Measurements from ENCODE around the gene CAPN15.

Gene CAPN15

DNA sequence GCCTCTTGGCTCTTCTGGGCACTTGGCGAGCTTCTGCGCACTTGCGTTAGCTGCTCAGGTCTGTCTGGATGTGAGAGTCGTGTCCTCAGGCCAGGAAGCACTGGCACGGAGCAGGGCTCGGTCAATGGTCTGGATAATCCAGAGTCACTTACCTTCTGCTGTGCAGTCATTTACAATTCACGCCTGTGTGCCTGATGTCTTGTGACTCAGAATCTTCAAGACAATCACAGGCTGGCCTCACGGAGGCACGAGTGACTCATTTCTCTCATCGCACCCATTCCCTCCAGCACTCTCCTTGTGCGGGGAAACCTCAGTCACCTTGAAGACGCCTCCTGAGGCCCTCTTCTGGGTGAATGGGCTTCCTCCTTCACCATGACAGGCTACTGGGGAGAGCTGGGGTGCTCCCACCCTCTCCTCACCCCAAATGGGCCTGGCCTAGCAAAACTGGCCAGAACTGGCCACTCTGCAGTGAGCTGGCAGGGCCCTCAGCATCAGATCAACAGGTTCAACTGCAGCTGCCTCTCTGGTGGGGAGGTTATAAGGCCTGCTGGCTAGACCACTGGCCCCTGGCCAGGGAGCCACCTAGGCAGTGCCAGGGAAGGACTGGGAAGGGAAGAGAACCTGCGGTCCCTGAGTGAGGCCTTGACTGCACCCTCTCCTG lies 1.9 kb upstream of the CAPN15 start:
- DNase-seq (ENCODE audit: low spot score): peak; percentile 77

DNA sequence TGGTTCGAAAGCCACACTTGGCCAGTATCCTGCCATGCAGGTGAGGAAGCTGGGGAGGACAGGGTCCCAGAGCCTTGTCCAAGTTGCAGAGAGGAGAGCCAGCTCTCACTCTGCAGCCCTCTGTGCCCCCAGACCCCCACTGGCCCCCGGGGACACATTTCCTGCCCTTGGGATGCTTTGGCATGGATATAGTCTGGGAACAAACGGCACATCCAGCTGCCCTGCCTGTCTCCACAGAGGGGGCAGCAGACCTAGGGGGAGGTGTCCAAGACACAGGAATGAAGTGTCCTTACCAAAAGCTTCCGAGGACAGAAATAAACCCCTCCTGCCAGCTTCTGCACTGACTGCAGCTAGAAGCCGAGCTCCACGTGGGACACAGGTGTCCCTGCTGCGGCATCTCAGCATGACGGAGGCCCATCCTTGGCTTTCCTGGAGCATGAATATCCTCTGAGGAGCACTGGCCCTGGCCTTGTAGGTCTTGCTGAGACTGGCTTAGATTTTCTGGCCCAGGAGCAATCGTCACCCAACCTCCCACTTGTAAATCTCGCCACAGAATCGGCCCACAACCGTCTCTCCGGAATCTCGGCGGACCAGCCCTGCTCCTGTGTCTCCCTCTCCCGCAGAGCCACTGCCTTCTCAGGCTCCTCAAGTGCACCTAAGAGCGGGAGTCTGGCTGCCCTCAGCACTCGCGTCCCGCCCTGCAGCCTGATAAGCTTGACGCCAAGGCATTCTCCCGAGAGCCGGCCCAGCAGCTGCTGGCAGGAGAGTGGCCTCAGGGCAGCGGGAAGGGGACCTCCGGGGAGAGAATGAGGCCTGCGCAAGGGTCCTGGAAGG lies 1.1 kb upstream of the CAPN15 start:
- no peak for DNase-seq (ENCODE audit: low spot score)

GRCh38 chr16:528111-529011 lies 849 bp downstream of the CAPN15 start:
- DNase-seq (ENCODE audit: low spot score): peak; percentile 39

- peak; percentile 36 for DNase-seq (ENCODE audit: low spot score)
Observed at GRCh38 chr16:529012-529575, 1.6 kb downstream of the CAPN15 start.

DNA sequence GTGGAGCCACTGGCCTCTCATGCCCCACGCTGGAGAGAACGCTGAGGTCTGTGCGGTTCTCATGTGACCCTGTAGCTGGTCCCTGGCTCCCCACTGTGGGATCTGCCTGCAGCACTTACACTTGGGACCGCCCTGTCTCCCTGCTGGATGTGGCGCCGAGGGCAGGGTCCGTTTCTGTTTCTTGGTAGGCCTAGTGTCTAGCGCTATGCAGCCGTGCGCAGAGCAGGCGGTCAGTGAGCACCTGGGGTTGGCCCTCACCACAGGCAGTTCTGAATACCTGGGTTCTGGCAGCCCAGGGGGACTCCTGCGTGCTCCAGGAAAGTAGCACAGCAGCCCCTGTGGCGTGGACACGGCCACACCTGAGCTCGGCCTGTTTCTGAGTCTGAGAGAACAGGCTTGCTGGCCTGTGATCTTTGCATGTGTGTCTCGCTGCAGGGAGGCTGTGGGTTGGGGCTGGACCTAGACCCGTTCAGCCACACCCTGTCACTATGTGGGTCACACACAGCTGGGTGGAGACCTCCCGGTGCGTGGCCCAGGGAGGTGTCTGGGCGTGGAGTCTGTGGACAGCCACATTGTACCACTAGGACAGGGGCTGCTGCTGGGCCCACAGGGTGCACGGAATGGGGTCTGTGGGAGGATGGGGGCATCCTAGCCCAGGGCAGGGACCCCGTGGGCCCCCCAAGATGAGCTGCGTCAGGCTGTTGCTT lies 2.8 kb downstream of the CAPN15 start:
- no peak for DNase-seq (ENCODE audit: low spot score)

GRCh38 chr16:531494-532125 lies 4.1 kb downstream of the CAPN15 start:
- DNase-seq (ENCODE audit: low spot score): no peak

DNA sequence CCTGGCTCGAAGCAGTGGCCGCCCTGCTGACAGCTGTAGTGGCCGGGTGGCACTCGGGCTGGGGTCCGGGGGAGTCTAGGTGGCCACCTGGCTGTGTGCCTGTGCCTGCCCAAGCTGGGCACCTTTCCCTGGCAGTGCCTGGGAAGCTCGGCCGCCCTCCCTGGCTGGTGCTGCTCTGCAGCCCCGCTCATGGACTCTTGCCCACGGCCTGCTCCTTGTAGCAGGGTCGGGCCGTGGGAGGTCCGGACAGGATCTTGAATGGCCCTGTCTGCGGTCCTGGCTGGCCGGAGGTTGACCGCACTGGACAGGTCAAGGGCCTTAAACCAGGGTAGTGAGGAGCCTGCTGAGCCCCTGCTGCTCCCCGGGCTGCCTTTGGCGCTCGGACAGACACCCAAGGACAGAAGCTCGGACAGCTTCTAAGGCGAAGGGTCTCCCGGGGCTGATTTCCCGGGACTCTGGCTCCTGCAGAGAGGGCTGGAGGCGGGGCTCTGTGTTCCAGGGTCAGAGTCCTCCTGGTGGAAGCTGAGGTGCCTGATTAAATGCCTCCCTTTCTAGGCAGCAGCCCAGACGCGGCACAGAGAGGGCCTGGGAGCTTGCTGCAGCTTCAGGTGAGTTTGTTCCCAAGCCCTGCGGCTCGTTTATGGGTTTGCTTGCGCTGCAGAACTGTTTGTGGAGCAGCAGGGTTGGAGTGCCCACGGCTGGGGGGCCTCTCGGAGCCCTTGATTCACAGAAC lies 6.0 kb downstream of the CAPN15 start:
- DNase-seq (ENCODE audit: low spot score): no peak

DNA sequence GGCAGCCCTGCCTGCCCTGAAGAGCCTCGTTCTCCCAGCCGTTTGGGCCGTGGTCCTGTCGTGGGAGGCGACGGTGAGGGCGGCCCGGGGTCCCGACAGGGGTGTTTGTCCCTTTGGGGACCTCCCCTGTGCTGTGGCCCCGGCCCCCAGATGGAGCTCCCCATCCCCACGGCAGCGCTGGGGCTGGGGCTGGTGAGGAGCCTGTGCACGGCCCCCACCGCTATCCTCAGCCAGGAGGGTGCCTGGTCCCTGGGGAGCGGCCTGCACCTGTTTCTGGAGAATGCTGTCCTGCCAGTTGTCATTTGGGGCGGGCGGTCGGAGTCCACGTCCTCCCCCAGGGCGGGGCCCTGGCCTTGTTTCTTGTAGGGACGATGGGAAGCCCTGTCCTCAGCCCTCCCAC lies 6.6 kb downstream of the CAPN15 start:
- DNase-seq (ENCODE audit: low spot score): no peak

DNA sequence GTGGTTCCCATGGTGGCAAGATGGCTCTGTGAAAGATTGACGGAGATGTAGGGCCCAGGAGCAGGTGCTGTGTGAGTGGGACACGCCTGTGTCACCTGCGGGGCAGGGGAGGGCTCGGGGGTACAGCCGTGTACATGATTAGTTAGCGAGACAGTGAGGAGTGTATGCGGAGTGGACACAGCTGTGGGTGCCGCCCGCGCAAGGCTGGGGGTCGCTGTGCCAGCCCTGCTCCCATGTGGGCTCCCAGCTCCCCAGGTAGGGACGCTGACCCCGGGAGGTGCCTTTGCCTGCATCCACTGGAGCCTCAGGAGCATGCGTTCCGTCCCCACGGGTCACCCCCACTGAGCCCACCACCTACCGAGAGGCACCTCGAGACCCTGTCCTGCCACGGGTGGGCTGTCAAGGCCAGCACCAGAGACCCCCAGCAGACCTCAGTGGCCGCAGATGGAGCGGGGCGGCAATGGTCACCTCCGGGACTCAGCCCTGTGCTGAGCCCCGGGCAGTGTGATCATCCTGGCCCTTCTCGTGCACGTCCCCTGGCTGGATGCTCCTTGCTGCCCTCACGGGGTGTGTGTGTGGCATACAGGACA lies 7.4 kb downstream of the CAPN15 start:
- no peak for DNase-seq (ENCODE audit: low spot score)

DNA sequence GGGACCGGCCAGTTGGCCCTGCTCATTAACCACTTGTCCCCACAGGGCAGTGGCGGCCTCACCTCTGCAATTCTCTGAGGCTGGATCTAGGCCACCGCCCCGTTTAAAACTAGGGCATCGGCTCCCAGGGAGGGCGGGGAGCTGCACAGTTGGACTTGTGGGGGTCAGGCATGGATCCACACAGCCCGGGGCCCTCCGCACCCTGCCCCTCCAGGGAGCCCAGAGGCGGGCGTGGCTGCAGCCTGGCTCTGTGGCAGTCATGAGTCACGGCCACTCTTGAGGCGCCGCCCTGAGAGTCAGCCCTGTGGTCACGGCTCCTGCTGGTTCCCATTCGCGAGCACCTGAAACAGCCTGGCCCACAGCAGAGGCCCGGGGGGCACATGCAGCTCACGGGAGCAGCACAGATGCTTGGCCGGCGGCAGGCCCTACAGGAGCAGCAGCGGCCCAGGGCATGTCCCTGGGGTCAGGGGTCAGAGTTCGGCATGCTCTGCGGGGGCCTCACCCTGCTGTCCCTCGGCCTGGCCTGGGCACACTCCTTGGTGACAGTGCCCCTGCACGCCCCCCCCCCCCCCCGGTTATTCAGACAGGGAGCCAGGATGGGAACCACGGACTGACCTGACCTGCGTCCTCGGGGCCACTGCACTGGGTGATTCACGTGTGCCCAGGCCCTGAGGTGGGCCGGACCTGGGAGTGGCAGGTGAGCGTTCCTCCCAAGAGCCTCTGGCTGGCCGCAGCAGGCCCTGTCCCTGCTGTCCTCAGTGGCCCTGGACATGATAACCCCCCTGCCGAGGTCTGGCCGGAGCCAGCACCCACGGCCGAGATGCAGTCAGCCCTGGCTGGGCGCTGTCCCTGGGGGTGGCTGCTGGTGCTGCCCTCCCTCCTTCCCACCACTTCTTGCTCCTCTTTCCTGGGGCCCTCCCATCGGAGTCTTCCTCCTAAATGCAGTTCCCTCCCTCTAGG lies 8.2 kb downstream of the CAPN15 start:
- DNase-seq (ENCODE audit: low spot score): no peak

GRCh38 chr16:536746-537145 lies 9.2 kb downstream of the CAPN15 start:
- no peak for DNase-seq (ENCODE audit: low spot score)

- no peak for DNase-seq (ENCODE audit: low spot score)
Observed at GRCh38 chr16:537415-538335, 10.2 kb downstream of the CAPN15 start.

DNA sequence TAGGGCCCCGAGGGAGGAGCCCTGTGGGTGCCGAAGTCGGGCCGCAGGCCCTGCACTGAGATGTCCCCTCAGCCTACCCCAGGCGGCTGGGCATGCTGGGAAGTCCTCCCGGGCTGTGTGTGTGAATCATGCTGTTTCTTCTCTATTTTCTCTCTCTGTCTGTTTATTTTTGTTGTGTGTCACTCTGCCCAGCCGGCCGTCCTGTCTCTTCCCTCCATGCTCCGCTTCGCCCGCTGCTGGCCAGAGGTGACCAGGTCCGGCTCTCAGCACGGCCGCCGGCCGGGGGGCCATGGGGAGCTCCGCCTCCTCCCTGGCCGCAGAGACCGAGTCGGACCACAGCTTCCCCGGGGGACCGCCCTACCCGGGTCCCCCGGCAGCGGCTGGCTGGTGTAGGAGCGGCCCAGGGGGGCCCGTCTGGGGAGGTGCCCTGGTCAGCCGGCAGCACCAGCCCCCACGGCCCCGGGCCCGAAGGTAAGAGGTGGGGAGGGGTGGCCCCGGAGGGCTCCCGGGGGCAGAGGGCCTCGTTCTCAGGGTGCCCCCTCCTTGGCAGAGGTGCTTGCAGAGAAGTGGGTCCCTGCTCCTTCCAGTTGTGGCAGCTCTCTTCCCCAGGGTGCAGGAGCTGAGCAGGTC lies 12.5 kb downstream of the CAPN15 start:
- DNase-seq (ENCODE audit: low spot score): no peak

GRCh38 chr16:540645-541340 lies 13.3 kb downstream of the CAPN15 start:
- no peak for DNase-seq (ENCODE audit: low spot score)

GRCh38 chr16:543301-544164 lies 16.0 kb downstream of the CAPN15 start:
- DNase-seq (ENCODE audit: low spot score): no peak

- DNase-seq (ENCODE audit: low spot score): no peak
Observed at GRCh38 chr16:544517-544916, 17.0 kb downstream of the CAPN15 start.

All from CD4-positive, alpha-beta T cell treated with Interleukin-2 at 100 ng/mL for 4 hours (primary cell).